ENCODE measurements around the gene CPNE4.

DNA sequence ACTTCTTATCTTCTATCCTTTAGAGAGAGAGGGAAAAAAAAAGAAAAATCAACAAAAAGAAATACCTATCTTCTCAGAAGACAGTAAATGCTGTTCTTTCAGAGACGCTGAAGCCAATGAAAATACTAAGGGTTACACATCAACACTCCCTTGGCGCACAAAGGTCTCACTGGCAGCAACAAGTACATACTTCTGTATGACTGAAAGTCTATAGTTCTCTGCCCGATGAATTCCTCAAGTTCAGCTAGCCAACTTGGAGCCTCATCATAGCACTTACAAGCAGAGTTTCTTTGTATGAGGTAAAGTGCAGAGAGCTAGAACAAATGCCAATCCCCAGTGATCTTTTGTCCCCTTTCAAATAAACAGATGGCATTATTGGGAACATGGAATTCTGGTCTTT lies 62.7 kb downstream of the CPNE4 start:
- no peak for TF ChIP-seq SUZ12 (IDR thresholded peaks at IDR 0.05; ENCODE audit: extremely low read depth, insufficient read depth, insufficient read length)
- no peak for TF ChIP-seq YY1 (IDR thresholded peaks at IDR 0.05; ENCODE audit: insufficient read depth, insufficient read length)
- TF ChIP-seq ZNF274 (IDR thresholded peaks at IDR 0.05; ENCODE audit: low read depth, low read length) = no peak
